IPS-11a (cell line): ENCODE data around the gene SRGAP3.

Source experiments
- H3K4me3 ChIP-seq: one replicate; pipeline ENCODE4 v1.5.1; 2013; ENCODE audit warnings: low read depth, low read length, control low read depth

Gene SRGAP3

GRCh38 chr3:9254764-9255163, 5.3 kb upstream of the SRGAP3 start:
- H3K4me3 ChIP-seq, result no peak overlapping the region

GRCh38 chr3:9253327-9253726, 3.9 kb upstream of the SRGAP3 start:
- H3K4me3 ChIP-seq, result no peak overlapping the region

- no peak overlapping the region for H3K4me3 ChIP-seq
Observed at GRCh38 chr3:9251055-9251786, 1.8 kb upstream of the SRGAP3 start.

- no peak overlapping the region for H3K4me3 ChIP-seq
Observed at GRCh38 chr3:9250236-9250635, 790 bp upstream of the SRGAP3 start.

- peak overlapping the region; percentile 67 for H3K4me3 ChIP-seq
Observed at GRCh38 chr3:9248522-9249271, 749 bp downstream of the SRGAP3 start.

- H3K4me3 ChIP-seq, result no peak overlapping the region
Observed at GRCh38 chr3:9247941-9248521, 1.4 kb downstream of the SRGAP3 start.

GRCh38 chr3:9247361-9247940, 2.0 kb downstream of the SRGAP3 start:
- no peak overlapping the region for H3K4me3 ChIP-seq

- H3K4me3 ChIP-seq, result no peak overlapping the region
Observed at GRCh38 chr3:9246189-9246588, 3.3 kb downstream of the SRGAP3 start.

GRCh38 chr3:9244495-9245183, 4.8 kb downstream of the SRGAP3 start:
- H3K4me3 ChIP-seq, result no peak overlapping the region

GRCh38 chr3:9241956-9242355, 7.5 kb downstream of the SRGAP3 start:
- no peak overlapping the region for H3K4me3 ChIP-seq

- H3K4me3 ChIP-seq, result no peak overlapping the region
Observed at GRCh38 chr3:9239680-9240079, 9.8 kb downstream of the SRGAP3 start.

GRCh38 chr3:9238721-9239295, 10.6 kb downstream of the SRGAP3 start:
- H3K4me3 ChIP-seq, result no peak overlapping the region

GRCh38 chr3:9238276-9238675, 11.2 kb downstream of the SRGAP3 start:
- no peak overlapping the region for H3K4me3 ChIP-seq

GRCh38 chr3:9233814-9234600, 15.4 kb downstream of the SRGAP3 start:
- H3K4me3 ChIP-seq, result no peak overlapping the region

- H3K4me3 ChIP-seq, result no peak overlapping the region
Observed at GRCh38 chr3:9233101-9233500, 16.3 kb downstream of the SRGAP3 start.

GRCh38 chr3:9231937-9232336, 17.5 kb downstream of the SRGAP3 start:
- H3K4me3 ChIP-seq, result no peak overlapping the region

GRCh38 chr3:9231471-9231870, 18.0 kb downstream of the SRGAP3 start:
- no peak overlapping the region for H3K4me3 ChIP-seq

- H3K4me3 ChIP-seq, result no peak overlapping the region
Observed at GRCh38 chr3:9231006-9231405, 18.4 kb downstream of the SRGAP3 start.

- H3K4me3 ChIP-seq, result no peak overlapping the region
Observed at GRCh38 chr3:9230596-9230995, 18.9 kb downstream of the SRGAP3 start.

GRCh38 chr3:9229879-9230278, 19.6 kb downstream of the SRGAP3 start:
- no peak overlapping the region for H3K4me3 ChIP-seq
